ENCODE results near the gene TNFRSF18.
A peak's percentile ranks its signal among the peaks of the same experiment; 100 is the strongest.

Gene TNFRSF18

GRCh38 chr1:1157914-1158710 is 48.3 kb downstream of the TNFRSF18 start:
- H3K27me3 Mint-ChIP-seq (ENCODE audit: low read depth), result peaks cover 8% of the 10 kb centered on the region
- H3K4me3 Mint-ChIP-seq, result peak overlapping the region in 1 of 3 experiments; percentile 60
- peaks cover 15% of the 10 kb centered on the region for H3K9me3 Mint-ChIP-seq
- peaks cover 10% of the 10 kb centered on the region for H3K36me3 Mint-ChIP-seq (ENCODE audit: low read depth)
- H3K27ac Mint-ChIP-seq, result peak overlapping the region in 1 of 3 experiments; percentile 19
- TF ChIP-seq CTCF (IDR thresholded peaks at IDR 0.05; ENCODE audit: unreplicated experiment in 3 of 3), result no peak
- H3K4me1 Mint-ChIP-seq, result peaks cover 5% of the 10 kb centered on the region

GRCh38 chr1:1157426-1157913 is 48.9 kb downstream of the TNFRSF18 start:
- Mint-ChIP-seq H3K4me1 (peaks cover 5% of the 10 kb centered on the region), H3K9me3 (peaks cover 20% of the 10 kb centered on the region), H3K36me3 (ENCODE audit: low read depth) (peaks cover 16% of the 10 kb centered on the region), H3K4me3 (peak overlapping the region; percentile 64 to 69 (median 65)), H3K27ac (peak overlapping the region; percentile 42 to 87 (median 60)), H3K27me3 (ENCODE audit: low read depth) (peaks cover 12% of the 10 kb centered on the region)
- TF ChIP-seq CTCF (IDR thresholded peaks at IDR 0.05; ENCODE audit: unreplicated experiment in 3 of 3), result no peak

GRCh38 chr1:1157033-1157365 is 49.4 kb downstream of the TNFRSF18 start:
- peaks cover 20% of the 10 kb centered on the region for H3K9me3 Mint-ChIP-seq
- peaks cover 5% of the 10 kb centered on the region for H3K4me1 Mint-ChIP-seq
- peak overlapping the region in 2 of 3 experiments; percentile 42 to 55 for H3K27ac Mint-ChIP-seq
- H3K4me3 Mint-ChIP-seq, result peak overlapping the region; percentile 43 to 59 (median 53)
- TF ChIP-seq CTCF (IDR thresholded peaks at IDR 0.05; ENCODE audit: unreplicated experiment in 3 of 3), result no peak
- peaks cover 20% of the 10 kb centered on the region for H3K36me3 Mint-ChIP-seq (ENCODE audit: low read depth)
- H3K27me3 Mint-ChIP-seq (ENCODE audit: low read depth), result peaks cover 12% of the 10 kb centered on the region

- TF ChIP-seq CTCF (IDR thresholded peaks at IDR 0.05; ENCODE audit: unreplicated experiment in 3 of 3), result no peak
- H3K4me1 Mint-ChIP-seq, result peaks cover 5% of the 10 kb centered on the region
Observed at GRCh38 chr1:1156140-1157032, 50.0 kb downstream of the TNFRSF18 start.

GRCh38 chr1:1155258-1155657 is 51.1 kb downstream of the TNFRSF18 start:
- no peak for TF ChIP-seq CTCF (IDR thresholded peaks at IDR 0.05; ENCODE audit: unreplicated experiment in 3 of 3)
- Mint-ChIP-seq H3K36me3 (ENCODE audit: low read depth) (peaks cover 20% of the 10 kb centered on the region), H3K27me3 (ENCODE audit: low read depth) (peaks cover 12% of the 10 kb centered on the region), H3K27ac (peak overlapping the region in 2 of 3 experiments; percentile 65 to 79), H3K9me3 (peaks cover 20% of the 10 kb centered on the region), H3K4me3 (no peak overlapping the region), H3K4me1 (peaks cover 5% of the 10 kb centered on the region)

More at GRCh38 chr1:1156140-1157032, 50.0 kb downstream of the TNFRSF18 start:
- Mint-ChIP-seq H3K27ac (peak overlapping the region; percentile 50 to 79 (median 71)), H3K4me3 (peak overlapping the region; percentile 50 to 72 (median 59)), H3K36me3 (ENCODE audit: low read depth) (peaks cover 20% of the 10 kb centered on the region), H3K27me3 (ENCODE audit: low read depth) (peaks cover 12% of the 10 kb centered on the region), H3K9me3 (peaks cover 20% of the 10 kb centered on the region)
